GM21528 (cell line): ENCODE data around the gene FAM50B.

Experiments
- ATAC-seq: cut with Tn5 transposase; IDR thresholded peaks from one replicate; pipeline ENCODE4 v1.9.1; 2021; ENCODE audit warnings: mild to moderate bottlenecking, moderate library complexity; ENCODE audit not compliant: unreplicated experiment, low FRiP score

Gene FAM50B, protein sequence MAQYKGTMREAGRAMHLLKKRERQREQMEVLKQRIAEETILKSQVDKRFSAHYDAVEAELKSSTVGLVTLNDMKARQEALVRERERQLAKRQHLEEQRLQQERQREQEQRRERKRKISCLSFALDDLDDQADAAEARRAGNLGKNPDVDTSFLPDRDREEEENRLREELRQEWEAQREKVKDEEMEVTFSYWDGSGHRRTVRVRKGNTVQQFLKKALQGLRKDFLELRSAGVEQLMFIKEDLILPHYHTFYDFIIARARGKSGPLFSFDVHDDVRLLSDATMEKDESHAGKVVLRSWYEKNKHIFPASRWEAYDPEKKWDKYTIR

GRCh38 chr6:3848925-3849605 is at the start of gene FAM50B:
FAM50B (plus strand) TSS chr6:3849373; CDS start chr6:3849812, 439 bp downstream.
- peak; percentile 93 for ATAC-seq

DNA sequence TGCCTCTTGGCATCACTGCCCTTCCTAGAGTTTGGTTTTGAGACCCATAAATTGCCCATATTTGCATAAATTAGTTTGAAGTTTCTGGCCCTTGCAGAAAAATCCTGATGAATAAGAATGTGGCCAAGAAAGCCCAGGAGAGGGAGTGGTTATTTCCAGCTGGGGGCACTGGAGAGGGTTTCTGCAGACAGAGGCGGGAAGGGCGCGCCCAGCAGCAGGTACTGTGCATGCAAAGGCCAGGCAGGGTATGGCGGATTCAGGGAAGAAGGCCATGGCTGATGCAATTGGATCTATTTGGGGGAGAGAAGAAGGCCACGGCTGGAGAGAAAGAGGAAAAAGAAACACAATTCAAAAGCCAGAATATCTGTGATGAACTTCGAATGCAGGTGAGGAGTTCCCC is 49.5 kb upstream of the FAM50B start:
- ATAC-seq, result no peak

DNA sequence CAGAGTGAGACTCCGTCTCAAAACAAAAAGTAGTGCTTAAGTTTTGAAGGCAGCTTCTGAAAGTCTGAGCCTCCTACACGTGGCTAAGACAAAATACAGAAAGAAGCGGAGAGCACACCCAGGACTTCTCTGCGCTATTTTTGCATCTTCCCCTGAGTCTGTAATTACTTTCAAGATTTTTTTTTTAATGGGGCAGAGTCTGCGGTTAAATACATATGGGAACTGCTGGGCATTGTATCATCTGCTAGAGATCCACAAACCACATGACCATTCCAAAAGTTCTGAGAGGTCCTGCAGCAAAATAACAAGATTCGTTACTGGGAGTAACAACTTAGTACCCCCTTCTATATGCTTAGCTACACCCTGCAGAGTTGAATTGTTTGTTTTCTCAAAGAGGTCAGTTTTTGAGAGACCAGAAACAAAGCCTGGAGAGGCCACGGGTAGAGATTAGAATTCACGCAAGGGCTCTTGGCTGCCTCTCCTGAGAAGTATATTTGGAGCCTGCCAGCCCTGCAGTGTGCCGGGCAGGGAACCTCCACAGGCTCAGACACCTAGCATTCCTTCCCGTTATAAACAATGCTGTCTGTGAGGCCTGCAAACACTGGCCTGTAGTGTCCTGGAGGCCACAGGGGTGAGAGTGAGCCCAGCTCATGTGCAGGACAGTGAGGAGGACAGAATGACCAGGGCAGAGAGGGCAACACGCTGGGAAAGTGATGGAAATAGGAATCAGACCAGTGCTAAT is 48.2 kb upstream of the FAM50B start:
- no peak for ATAC-seq

DNA sequence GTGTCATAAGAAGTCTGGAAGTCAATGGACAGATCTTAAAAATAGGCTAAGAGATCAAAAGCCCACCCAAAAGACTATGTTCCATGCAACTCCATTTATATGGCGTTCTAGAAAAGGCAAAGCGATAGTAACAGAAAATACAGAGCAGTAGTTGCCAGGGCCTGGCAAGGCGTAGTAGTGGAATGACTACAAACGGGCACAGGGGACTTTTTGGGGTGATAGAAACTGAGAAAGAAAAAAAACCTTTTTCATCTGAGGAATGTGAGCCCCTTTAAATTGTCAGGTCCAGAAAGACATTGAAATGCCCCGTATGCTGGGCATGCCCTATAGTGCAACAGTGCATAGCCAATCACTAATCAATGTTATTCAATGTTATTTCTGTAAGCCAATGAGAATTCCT is 47.2 kb upstream of the FAM50B start:
- ATAC-seq, result no peak

- ATAC-seq, result no peak
Observed at GRCh38 chr6:3803627-3804468, 45.3 kb upstream of the FAM50B start.

DNA sequence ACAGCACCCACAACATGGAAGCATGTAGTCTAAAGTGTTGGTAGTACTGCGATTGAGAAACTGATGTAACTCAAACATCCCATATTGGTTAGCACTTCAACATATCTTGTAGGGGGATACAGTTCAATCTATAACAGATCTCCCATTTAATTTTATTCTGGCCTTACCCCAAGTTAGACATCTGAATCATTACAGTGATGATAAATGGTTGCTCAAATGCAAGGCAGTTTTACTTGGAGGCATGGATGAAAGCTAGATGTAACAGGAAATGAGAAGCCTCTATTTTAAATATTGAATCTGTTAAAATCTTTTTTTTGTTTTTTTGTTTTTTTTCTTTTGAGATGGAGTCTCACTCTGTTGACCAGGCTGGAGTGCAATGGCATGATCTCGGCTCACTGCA is 44.2 kb upstream of the FAM50B start:
- ATAC-seq, result no peak

DNA sequence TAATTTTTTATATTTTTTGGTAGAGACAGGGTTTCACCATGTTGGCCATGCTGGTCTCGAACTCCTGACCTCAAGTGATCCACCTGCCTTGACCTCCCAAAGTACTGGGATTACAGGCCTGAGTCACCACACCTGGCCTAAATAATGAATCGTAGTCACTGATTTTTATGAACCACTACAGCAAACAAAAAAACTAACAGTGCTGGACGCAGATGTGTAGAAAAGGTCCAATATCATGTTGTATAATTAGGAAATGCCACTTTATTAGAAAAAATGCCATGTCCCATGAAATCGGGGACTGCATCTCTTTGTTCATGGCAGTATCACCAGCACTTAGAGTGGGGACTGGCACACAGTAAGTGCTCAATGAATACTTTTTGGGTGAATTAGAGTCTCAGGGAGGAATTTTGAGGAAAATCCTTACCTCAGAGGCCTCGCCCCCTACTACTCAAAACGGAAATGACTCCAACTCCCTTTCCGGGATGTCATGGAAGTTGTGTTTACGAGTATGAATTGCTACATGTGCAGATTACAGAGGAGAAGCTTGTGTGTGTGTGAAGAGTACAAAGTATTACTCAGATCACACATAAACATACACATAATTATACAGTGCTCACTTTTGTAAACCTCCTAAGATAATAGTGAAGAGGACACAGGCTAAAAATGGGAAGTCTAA is 43.6 kb upstream of the FAM50B start:
- no peak for ATAC-seq

DNA sequence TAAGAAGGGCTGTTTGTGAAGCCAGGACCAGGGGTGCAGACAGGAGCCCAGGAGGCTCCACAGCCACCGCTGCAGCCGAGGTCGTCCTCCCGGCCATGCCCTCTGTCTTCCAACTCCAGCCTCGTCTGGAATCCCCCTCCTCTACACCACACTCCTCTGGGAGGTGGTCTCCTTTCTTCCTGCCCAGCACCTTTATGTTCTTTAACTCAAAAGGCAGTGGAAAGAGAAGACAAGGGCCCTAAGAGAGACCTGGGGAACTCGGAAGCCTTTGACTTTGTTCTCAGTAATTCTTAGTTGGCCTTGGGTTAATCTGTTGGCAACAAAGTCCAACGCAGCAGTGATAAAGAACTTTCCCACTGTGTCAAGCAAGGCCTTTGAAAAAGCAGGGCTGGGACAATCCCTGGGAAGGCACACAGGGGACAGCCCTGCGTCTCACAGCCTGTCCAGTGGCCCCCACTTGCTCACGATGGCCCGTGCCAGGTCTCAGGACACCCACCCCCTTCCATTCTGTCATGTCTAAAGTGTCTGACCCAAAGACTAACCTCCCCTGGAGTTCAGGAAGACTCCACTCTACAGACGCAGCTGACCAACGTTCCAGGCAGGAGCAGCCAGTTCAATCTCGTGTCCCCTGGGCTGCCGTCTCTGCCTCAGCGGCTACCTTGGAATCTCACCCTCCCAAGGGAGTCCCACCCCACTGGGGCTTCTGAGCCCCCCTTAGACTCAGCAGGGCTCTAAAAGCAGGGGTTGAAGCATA is 42.8 kb upstream of the FAM50B start:
- ATAC-seq, result no peak

DNA sequence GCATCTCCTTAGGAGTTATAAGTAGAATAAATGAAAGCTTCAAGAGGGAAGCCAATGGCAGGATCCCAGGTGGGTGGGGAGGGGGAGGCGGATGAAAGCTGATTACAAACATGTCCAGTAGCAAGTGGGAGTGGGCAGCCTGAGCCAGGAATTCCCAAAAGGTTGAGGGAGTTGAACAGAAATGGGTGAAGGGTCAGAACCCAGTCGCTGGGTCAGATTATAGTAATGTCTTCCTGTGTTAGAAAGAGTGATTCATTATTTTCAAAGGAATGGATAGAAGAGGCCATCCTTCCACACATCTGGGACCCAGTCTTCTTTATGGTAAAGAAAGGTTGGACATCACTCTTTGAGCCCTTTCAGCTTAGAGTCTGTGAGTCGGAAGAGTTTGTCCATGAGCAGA is 41.0 kb upstream of the FAM50B start:
- ATAC-seq, result no peak

GRCh38 chr6:3808759-3809514 is 40.2 kb upstream of the FAM50B start:
- no peak for ATAC-seq

GRCh38 chr6:3809515-3809891 is 39.7 kb upstream of the FAM50B start:
- ATAC-seq, result no peak

- ATAC-seq, result no peak
Observed at GRCh38 chr6:3809982-3810381, 39.2 kb upstream of the FAM50B start.

DNA sequence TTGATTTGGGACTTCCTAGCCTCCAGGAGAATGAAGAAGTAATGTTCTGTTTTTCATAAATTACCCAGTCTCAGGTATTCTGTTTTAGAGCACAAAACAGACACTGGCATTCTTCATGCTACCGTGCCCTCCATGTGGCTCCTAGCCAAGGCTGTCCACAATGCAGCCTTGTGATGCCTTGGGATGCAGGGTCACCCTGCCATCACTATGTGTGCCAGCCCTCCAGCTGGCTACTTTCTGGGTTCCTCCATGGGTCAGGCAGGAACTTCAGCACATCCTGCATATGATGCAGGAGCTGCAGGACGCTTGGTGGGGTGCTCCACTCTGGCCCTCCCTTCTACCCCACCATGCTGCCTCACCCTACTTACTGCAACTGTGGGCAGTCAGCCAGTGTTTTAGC is 38.0 kb upstream of the FAM50B start:
- no peak for ATAC-seq

DNA sequence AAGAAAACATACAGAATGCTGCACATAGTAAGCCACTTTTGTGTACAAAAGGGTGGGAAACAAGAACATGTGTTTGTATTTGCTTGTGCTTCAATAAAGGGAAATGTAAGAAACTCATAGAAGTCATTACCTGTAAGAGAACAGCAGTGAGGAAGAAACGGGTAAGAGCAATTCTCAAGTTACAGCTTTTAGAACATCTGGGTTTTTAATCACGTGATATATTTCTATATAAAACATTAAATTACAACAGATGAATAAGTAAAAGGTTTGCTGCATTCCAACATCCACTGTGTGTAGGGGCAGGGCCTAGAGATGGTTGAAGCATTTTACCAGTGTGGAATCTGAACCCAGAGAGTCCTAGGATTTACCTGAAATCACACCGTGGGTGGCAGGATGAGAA is 36.6 kb upstream of the FAM50B start:
- no peak for ATAC-seq

- no peak for ATAC-seq
Observed at GRCh38 chr6:3813150-3813780, 35.9 kb upstream of the FAM50B start.

DNA sequence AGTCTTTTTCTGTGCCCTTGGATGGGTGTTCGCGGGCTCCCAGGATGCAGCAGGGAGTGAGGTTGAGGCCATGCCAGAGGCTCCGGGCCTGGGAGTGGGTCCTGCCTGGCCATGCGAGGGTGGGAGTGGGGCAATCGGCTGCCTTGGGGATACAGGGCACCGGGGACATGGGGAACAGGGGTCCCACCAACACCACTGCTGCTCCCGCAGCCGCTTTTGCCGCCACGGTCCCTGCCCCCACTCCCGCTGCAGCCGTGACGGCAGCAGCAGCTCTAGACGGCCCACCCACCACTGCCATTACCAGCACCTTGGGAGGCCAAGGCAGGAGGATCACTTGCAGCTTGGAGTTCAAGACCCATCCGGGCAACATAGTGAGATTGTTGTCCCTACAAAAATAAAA is 35.3 kb upstream of the FAM50B start:
- ATAC-seq, result no peak

- no peak for ATAC-seq
Observed at GRCh38 chr6:3814539-3814938, 34.6 kb upstream of the FAM50B start.

DNA sequence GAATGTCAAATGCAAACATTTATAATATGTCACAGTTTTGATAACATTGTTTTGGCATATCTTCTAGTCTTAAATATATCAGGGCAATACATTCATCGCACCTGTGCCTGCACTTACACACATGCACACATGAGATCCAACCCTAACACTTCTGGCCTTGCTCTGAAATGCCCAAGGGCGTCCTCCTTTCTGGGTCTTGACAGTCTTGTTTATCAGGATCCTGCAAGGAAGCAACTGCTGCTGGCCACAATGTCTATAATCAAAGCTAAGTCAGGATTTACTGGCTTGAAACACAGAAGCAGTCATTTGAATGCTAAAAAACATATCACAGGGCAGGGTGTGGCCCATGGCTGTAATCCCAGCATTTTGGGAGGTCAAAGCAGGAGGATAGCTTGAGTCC is 32.9 kb upstream of the FAM50B start:
- ATAC-seq, result no peak
